Lung microvascular endothelial cell (primary cell): Measurements from ENCODE around the gene DIPK1B. TPM values are rescaled to one million over a fixed set of nuclear protein-coding genes. Genes with fewer than 3 reads are reported as not detected.

Experiments
- DNase-seq, 2 donors: peaks; one replicate each; pipeline versions ENCODE4 v3.0.0 to v3.0.0-alpha.2; 2010; ENCODE audit warnings: low read depth in 2 of 2
- total RNA-seq: library from RNA; depleted of rRNA; stranded (reverse); fragments of >200 nt; gene quantifications from 2 replicates; pipeline ENCODE4 v1.2.1, GENCODE V29; 2014

DIPK1B gene
- total RNA-seq, 1 donor from 2014 or later = 64.7 TPM

DNA sequence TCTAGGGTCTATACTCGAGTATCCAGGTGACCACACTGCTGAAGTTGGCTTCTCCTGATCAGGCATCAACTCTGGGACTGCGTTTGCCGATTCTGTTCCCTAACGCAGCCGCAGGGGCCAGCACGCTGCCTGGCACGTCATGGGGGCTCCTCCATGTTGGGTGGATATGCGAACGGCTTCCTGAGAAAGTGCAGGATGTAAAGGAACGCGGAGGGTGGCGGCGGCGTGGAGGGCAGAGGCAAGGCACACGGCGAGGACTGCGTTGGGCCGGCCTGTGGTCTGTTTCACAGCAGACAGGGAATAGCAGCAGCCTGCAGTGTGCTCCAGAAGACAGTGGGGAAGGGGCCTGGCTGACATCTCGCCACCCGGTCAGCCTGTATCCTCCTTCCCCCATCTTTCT is 26.6 kb downstream of the DIPK1B start:
- no peak for DNase-seq

DNA sequence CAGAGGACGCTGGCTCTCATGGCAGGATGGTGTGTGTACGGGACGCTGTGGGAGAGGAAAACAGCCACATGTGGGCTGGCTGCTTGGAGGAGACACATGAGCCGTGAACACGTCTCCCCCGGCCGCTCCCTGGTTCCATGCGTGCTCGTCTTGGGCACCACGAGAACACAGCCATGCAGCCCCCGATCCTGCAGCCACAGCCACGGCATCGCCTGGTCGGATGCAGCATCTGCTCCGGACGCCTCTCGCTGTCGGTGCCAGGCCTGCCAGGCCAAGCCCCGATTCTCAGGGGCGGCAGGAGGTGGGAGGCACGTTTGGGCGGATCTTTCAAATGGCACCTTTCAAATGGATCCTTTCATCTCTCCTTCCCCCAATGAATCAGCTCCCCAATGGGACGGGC is 27.1 kb downstream of the DIPK1B start:
- DNase-seq = no peak

DNA sequence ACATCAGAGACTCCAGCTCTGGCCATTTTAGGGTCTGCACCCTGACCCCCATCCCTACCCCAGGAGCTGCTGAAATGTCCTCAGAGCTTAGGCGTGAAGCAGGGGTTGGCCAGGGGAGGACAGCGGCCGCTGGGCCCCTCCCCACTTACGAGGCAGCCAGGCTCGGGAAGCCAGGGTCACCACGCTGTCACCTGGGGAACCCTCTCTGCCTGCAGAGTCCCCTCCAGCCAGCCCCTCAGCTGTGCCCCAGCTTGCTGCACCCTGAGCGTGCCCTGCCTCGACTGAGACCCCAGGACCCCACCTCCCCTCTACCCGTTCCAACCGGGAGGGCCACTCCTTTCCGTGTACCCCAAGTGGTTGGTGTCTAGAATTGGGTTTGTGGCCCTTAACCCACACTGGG is 27.7 kb downstream of the DIPK1B start:
- DNase-seq = no peak

DNA sequence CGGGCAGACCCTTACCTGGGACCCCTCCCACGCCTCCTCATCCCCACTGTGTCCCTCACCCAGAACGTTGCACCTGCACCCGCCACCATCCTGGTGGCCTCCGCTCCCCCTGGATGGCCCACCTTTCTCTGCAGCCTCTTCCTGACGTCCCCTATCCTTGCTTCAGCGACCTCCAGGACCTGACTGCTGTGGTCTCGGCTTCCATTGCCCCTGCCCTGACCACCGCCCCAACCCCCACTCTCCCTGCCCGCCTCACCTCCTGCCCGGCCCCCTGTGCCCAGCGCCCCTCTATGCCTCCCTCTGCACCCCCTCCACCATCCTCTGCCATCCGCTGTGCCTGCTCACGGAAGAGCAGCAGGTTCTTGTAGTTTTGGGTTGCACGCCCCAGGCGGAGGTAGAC is 28.1 kb downstream of the DIPK1B start:
- no peak for DNase-seq

DNA sequence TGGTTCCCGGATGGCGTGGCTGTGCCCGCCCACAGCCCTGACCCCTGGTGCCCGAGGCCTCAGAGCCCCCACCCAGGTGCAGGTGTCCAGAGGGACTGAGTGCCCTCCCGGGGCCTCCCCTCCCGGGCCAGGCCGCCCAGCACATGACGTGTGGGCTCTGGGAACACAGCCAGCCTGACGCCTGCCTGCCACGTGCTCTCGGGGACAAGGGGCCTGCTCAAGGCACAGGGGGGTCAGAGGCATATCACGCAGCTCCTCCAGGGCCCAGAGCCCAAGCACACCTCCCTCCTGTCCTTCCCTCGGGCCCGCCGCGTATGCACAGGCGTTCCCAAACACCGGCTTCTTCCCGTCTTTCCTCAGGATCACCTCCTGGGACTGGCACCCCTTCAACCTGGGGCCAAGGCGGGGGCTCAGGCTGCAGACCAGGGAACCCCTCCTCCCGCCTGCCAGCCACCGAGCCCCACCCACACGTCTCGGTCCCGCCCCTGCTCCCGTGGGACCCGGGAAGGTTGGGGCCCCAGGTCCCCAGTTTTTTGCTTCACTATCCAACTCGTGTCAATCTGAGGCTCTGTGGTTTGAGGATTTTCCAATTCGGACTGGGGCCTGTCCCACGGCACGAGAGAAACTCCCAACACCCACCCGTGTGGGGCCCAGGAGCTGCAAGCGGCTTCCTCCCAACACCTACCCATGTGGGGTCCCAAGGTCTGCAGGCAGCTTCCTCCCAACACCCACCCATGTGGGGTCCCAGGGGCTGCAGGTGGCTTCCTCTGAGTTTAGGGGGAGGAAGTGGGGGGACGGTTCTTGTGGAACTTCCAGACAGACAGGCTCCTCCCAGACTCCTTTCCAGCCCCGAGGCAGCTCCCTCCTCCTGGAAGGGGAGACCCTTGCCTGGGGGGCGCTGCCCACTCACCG is 28.9 kb downstream of the DIPK1B start:
- DNase-seq = peak in 1 of 2 donors; percentile 66

DNA sequence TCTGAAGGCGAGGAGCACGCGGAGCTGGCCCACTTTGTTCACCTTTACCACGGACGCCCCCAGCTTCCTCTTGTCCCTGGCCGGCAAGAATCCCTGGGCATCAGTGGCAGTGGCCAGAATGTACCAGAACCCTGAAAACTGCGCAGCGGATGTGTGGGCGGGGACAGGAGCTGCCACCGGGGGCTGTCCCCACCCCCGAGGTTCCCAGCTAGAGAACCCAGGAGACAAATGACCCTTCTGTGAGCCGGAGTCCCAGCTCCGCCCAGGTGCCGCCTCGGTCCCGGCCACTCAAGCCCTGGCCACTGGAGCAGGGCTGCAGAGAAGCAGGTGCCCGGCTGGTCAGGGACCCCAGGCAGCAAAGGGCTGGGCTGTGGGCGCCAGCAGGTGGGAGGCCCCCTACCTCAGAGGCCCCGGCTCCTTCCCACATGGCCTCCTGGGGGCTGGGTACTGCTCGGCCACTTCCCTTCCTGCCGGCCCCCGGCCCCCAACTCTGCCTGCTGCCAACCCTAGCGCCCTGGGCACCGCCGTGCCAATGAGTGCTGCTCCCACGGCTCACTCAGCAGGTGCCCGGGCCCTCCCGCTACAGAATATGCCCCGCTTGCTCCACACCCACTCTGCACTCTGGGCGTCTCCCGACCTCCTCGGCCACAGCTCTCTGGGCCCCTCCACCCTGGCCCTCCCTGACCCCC is 29.7 kb downstream of the DIPK1B start:
- no peak for DNase-seq

DNA sequence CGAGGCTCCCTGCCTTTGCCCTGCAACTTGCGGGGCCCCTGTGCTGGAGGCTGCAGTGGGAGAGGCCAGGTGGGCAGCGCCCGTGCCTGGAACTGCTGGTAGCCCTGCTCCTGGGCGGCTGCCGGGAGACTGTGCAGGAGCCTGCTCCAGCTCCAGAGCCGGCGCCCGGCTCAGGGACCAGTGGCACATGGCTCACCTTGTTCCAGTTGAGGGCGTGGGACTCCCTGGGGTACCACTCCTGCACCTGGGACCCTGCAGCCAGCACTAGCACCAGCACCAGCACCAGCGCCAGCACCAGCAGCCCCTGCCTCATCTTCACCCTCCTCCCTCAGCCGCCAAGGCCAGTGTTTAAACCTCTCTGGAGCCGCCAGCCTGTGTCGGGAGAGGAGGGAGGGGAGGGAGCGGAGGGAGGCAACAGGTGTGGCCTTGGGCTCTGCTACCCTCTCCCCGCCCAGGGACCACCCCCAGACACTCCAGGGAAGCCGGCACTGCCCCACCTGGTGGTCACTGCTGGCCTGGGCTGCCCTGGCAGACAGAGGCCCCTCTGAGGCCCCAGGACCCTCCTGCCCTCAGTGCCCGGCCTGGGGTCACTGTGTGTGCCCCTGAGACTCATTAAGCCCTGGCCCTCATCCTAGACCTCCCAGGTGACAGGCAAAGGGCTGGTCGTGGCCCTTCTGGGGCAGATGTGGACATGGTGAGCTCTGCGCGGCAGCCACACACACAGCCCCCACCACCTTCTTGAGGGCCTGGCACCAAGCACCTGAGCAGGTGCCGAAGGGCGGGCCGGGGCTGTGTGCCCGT is 30.4 kb downstream of the DIPK1B start, which contains the start of gene LCN10:
Gene LCN10 (minus strand): TSS at position 350 of the 801 bp plus-strand sequence. CDS start 37 bp downstream, at position 313.
- no peak for DNase-seq

DNA sequence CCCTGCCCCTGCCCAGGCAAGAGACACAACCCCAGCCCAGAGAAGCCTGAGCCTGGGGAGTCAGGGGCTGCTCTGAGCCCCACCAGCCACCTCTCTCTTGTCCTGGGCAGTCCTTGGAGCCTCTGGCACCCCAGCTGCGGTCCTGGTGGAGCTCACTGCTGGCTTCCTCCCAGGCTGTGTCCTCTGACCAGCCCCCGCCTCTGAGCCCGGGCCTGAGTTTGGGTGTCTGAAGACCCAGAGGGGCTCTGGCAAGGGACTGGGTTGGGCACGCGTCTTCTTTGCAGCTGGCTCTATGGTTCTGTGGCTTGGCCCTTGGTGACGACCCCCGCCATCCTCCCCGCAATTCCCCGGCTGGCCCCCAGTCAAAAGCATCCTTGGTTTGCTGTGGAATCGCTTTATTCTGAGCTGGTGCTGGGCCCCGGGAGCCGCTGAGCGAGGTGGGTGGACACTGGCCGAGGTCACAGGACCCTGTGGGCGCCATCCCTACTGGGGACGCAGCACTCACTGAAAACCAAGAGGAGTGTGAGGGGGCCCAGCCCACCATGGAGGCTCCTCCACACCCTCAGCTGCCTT is 31.4 kb downstream of the DIPK1B start:
- no peak for DNase-seq

DNA sequence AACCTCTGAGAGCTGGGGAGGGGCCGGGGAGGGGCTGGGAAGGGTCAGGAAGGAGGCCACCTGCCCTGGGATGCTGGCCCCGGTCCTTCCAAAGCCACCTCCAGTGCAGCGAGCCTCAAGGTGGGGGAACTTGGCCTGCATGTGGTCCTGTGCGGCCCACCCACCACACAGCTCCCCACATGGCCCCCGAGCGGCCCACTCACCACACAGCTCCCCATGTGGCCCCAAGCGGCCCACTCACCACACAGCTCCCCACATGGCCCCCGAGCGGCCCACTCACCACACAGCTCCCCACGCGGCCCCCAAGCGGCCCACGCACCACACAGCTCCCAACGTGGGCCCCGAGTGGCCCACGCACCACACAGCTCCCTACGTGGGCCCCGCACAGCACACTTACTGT is 32.4 kb downstream of the DIPK1B start:
- no peak for DNase-seq

DNA sequence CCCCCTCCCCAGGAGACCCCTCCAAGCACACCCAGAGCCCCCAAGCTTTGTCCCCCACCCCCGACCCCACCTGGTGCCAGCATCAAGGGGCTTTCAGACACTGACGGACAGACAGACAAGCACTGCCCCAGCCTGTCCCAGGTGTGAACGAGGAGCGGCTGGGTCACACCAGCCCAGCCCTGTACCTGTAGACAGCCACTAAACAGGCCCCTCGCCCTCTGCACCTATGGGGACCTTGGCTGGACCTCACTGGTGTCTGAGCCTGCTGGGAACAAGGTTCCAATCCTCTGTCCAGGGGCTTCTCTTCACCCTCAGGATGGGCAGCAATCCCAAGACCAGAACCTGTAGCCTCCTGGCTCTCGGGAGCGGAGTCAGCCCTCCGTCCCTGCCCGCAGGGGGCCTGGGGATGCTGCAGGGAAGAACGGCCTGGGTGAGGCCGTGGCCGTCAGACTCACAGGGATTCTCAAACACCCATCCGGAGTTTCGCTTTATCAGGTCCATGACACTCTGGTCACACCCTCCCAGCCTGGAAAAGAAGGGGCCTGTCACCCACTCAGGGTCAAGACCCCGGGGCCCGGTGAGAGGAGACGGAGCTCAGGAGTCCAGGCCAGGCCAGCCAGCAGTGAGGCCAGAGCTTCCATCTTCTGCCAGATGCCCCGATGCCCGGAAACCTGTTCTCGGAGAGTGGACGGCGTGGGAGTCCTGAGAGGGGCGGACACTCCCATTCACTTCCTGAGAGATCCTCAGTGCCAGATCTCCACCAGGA is 33.2 kb downstream of the DIPK1B start:
- DNase-seq = peak in 1 of 2 donors; percentile 29

DNA sequence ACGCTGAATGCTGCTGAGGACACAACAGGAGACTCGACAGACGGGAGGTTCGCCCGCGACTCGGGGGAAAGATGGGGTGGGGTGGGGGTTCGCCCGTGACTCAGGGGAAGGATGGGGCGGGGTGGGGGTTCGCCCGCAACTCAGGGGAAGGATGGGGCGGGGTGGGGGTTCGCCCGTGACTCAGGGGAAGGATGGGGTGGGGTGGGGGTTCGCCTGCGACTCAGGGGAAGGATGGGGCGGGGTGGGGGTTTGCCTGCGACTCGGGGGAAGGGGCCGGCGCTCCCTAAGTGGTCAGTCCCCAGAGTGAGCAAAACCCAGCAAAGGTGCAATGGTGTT is 33.8 kb downstream of the DIPK1B start:
- no peak for DNase-seq

DNA sequence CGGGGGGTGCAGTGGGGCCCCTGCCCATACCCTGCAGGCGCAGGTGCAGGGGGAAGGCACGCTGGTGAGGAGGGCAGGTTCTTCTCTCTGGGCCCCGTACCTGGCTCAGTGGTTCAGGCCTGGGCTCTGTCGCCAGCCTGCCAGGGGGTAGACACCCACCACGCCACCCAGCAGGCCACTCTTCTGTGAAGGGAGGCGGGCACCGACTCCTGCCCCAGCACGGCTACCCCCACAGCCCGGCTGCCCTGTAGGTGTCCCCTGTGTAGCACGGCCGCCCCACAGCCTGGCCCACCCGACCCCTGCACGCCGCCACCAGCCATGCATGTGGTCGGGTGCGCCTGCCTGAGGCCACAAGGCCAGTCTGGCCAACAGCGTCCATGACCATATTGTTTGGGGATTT is 34.2 kb downstream of the DIPK1B start:
- no peak for DNase-seq

DNA sequence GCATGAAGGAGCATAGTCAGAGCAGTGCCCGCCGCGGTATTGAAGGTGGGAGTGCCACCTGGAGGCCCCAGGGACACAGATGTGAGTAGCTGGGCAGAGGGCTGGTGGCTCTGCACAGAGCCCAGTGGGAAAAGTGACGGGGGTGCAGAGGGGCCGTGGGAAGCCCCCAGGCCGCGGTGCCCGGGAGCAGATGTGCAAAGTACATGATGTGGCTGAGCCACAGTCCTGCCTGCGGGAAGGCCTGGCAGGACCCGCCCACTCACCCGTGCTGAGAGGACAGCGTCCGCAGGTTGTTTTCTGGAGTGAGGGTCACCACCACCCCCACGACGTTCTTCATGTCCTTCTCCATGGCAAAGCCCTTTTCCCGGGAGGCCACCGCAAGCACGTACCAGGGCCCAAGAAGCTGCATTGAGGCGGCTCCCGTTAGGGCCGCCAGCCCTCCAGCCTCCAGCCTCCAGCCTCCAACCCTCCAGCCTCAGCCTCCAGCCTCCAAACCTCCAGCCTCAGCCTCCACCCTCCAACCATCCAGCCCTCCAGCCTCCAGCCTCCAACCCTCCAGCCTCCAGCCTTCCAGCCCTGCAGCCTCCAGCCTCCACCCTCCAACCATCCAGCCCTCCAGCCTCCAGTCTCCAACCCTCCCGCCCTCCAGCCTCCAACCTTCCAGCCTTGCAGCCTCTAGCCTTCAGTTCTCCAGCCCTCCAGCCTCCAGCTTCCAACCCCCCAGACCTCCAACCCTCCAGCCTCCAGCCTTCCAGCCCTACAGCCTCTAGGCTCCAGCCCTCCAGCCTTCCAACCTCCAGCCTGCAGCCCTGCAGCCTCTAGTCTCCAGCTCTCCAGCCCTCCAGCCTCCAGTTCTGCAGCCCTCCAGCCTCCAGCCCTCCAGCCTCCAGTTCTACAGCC is 35.0 kb downstream of the DIPK1B start:
- no peak for DNase-seq

DNA sequence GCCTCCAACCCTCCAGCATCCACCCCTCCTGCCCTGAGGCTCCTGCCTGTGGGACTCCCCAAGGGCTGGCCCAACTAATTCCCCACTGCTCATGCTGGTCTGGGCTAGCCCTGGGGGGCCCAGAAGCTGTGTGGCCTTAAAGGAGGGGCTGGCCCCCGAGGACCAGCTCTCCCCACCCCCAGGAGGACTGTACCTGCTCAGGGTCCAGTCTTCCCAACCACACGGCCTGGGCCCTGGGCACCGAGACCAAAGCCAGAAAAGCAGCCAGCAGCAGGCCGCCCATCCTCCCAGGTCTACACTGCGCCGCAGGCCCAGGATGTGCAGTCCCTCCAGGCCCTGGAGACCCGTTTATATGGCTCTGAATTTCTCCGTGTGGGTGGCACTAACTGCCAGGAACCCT is 35.8 kb downstream of the DIPK1B start, which contains the start of gene LCN6:
Gene LCN6 (minus strand): TSS at position 325 of the 400 bp plus-strand sequence. CDS start 42 bp downstream, at position 283.
- no peak for DNase-seq

DNA sequence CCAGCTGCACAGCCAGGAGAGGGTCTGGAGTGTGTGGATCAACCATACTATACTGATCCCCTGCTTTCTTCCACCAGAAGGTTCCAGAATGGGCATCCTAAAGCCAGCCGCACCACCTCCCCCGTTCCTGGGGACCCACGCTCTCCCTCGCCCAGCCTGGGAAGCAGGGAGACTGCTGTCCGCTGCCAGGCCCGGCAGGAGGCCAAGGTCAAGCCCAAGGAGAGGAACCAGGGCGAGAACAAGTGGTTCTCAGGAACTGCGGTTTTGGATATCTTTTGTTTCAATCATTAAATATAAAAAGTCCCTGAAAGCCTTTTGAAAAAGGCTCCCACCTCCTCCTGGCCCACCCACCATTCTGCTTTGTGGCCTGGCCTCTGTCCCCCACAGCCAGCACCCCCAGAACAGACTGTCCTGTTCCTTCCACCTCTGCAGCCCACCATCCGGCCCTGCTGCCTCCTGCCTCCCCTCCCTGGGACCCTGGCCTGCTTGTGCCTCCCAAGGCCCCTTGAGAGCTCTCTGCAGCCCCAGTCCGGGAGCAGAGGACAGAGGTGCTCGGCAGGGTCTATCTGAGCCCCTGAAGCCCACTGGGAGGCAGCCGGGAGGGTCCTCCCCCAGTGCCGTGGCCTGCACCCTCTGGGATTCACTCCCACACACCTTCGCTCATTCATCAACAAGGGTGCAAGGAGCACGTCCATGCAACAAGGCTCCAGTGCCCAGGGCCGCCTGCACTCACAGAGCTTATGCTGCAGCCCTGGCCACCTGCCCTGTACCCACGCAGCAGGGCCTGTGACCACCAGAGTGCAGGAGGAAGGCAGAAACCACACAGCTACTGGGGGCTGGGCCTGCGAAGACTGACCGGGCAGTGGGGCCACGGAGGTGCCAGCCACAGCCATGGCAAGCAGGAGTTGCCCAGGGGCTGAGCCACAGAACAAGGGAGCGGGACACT is 36.6 kb downstream of the DIPK1B start:
- DNase-seq = no peak

DNA sequence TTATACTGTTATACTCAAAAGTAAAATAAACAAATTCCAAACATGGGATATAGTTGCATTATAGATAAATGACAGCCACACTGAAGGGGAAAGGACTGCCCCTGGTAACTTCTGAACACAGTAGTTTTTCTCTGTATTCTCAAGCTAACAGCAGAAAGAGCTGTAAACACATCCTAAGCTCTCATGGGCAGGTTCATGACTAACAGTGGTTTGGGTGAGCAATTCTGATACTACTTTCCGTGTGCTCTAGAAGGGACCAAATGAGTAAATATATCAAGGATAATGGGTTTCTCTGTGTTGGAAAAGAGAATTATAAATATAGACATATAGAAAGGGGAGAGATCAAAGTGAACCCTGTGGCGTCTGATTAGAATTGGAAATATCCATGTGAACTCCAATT is 38.2 kb downstream of the DIPK1B start:
- DNase-seq = no peak

DNA sequence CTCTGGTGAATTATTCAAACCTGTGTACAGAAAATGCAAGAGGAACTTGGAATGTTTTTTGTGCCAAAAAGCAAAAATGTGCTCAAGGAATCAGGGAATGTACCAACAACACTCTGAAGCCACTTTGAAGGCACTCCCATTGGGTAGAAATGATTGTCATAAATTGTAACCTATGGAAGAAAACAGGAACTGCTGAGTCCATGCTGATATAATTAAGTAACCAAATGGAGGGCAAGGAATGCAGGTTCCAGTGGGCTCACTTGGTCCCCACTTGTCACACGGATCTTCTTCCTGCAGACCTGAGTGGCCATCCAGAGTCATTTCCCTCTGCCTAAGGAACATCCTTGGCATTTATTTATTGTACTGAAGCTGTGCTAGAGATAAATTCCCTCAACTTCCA is 38.9 kb downstream of the DIPK1B start:
- no peak for DNase-seq

DNA sequence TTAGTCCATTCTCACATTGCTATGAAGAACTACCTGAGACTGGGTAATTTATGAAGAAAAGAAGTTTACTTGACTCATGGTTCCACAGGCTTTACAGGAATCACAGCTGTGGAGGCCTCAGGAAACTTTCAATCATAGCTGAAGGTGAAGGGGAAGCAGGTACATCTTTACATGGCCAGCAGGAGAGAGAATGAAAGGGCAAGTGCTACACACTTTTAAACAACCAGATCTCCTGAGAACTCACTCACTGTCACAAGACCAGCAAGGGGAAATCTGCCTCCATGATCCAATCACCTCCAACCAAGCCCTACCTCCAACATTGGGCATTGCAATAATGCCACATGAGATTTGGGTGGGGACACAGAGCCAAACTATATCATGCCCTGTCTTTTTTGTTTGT is 39.4 kb downstream of the DIPK1B start:
- DNase-seq = no peak
